Cardiac muscle cell (in vitro differentiated cells and primary cell): ENCODE data around the gene DHRSX. TPM values are rescaled to one million over a fixed set of nuclear protein-coding genes. Genes with fewer than 3 reads are reported as not detected.
"Not testable (repeated sequence)": the region's sequence is repeated elsewhere in the genome, so short reads cannot be mapped to it uniquely, and the experiment has no call there.

Experiments used
- DNase-seq, 2 donors: peaks; one replicate each; pipeline versions ENCODE4 v3.0.0 to v3.0.0-alpha.2; 2010 to 2017; ENCODE audit warnings: low read depth in 1 of 2, low spot score in 1 of 2
- H3K27ac ChIP-seq: fragments of 200-600 bp; sonication (generic); 2 replicates; pipeline ENCODE4 v1.5.1; 2016
- H3K27me3 ChIP-seq: fragments of 200-600 bp; sonication (generic); 2 replicates; pipeline ENCODE4 v1.6.0; 2016; ENCODE audit warnings: control low read depth
- H3K36me3 ChIP-seq: fragments of 200-600 bp; sonication (generic); 2 replicates; pipeline ENCODE4 v1.5.1; 2016; ENCODE audit warnings: control low read depth
- H3K4me1 ChIP-seq: fragments of 200-600 bp; sonication (generic); 2 replicates; pipeline ENCODE4 v1.8.1; 2017; ENCODE audit warnings: low read depth, mild to moderate bottlenecking, mixed run types
- H3K4me3 ChIP-seq: fragments of 200-600 bp; sonication (generic); 2 replicates; pipeline ENCODE4 v1.5.1; 2016; ENCODE audit warnings: mild to moderate bottlenecking
- H3K9me3 ChIP-seq: fragments of 200-600 bp; sonication (generic); 2 replicates; pipeline ENCODE4 v1.5.1; 2017; ENCODE audit warnings: low read depth, mild to moderate bottlenecking, control low read depth
- polyA plus RNA-seq: library from polyadenylated mRNA; unstranded; fragments of >200 nt; fragmentation: Nextera tagmentation; extraction: Ambion mirVana; gene quantifications from 2 replicates; pipeline ENCODE4 v1.2.1, GENCODE V29; 2016
- total RNA-seq: library from RNA; depleted of rRNA; stranded (reverse); fragments of >200 nt; gene quantifications from 2 replicates; pipeline ENCODE4 v1.2.3, GENCODE V29; 2016
- TF ChIP-seq, protein P1 (sequence below): IDR thresholded peaks from 2 replicates; pipeline ENCODE4 v1.5.1; 2012; ENCODE audit warnings: low read depth, mild to moderate bottlenecking, low read length

The DHRSX gene
- total and polyA plus RNA-seq, 2 experiments from 2014 or later: 20.4 to 33.4 TPM

DNA sequence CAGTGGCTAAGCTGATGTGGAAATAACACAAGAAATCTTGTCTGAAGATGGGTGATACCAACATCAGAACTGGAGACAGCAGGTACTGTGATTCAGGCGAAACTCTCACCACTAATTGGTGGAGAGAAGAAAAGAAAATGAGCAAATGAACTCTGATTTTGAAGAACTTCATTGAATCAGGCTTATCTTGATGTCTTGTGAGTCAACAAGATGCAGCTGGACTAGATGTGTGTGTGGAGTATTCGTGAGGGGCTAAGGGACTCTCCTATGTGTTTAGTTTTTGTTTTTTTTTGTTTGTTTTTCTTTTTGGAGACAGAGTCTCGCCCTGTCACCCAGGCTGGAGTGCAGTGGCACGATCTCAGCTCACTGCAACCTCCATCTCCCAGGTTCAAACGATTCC, 131.6 kb downstream of the DHRSX start:
- Histone ChIP-seq H3K27ac (no peak overlapping the region), H3K36me3 (no peaks in the 10 kb centered on the region), H3K4me3 (no peak overlapping the region), H3K4me1 (no peaks in the 10 kb centered on the region), H3K27me3 (no peaks in the 10 kb centered on the region), H3K9me3 (peaks cover 2% of the 10 kb centered on the region)
- DNase-seq: no peak
- TF ChIP-seq, protein P1, sequence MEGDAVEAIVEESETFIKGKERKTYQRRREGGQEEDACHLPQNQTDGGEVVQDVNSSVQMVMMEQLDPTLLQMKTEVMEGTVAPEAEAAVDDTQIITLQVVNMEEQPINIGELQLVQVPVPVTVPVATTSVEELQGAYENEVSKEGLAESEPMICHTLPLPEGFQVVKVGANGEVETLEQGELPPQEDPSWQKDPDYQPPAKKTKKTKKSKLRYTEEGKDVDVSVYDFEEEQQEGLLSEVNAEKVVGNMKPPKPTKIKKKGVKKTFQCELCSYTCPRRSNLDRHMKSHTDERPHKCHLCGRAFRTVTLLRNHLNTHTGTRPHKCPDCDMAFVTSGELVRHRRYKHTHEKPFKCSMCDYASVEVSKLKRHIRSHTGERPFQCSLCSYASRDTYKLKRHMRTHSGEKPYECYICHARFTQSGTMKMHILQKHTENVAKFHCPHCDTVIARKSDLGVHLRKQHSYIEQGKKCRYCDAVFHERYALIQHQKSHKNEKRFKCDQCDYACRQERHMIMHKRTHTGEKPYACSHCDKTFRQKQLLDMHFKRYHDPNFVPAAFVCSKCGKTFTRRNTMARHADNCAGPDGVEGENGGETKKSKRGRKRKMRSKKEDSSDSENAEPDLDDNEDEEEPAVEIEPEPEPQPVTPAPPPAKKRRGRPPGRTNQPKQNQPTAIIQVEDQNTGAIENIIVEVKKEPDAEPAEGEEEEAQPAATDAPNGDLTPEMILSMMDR: no peak

DNA sequence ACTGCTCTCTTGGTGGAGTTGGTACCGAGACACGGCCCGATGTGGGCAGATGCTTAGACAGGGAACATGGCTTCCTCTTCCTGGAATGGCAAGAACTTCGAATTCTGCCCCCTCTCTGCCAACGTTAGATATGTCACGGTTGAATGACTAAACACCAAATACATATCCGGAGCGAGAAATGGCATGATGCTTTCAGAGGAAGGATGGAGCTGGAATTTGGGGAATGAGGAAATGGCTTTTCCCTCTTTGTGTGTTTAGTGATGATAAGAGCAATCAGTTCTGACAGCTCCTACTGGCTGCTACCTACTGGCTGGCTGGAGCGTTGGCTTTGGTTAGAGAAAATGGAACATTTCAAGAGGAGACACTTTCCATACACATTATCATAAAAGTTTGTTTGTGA, 140.0 kb downstream of the DHRSX start:
- peak in 1 of 2 donors; percentile 71 for DNase-seq
- H3K4me3 ChIP-seq: no peak overlapping the region
- TF ChIP-seq, protein P1: peak; percentile 16
- H3K27me3 ChIP-seq: no peaks in the 10 kb centered on the region
- H3K4me1 ChIP-seq: no peaks in the 10 kb centered on the region
- no peaks in the 10 kb centered on the region for H3K36me3 ChIP-seq
- H3K9me3 ChIP-seq: peaks cover 2% of the 10 kb centered on the region
- no peak overlapping the region for H3K27ac ChIP-seq

- not testable (repeated sequence) for H3K36me3 ChIP-seq, H3K4me1 ChIP-seq, H3K27me3 ChIP-seq, H3K27ac ChIP-seq, H3K9me3 ChIP-seq, DNase-seq, H3K4me3 ChIP-seq
Observed at GRCh38 chrX:2359522-2359921, 141.3 kb downstream of the DHRSX start.

DNA sequence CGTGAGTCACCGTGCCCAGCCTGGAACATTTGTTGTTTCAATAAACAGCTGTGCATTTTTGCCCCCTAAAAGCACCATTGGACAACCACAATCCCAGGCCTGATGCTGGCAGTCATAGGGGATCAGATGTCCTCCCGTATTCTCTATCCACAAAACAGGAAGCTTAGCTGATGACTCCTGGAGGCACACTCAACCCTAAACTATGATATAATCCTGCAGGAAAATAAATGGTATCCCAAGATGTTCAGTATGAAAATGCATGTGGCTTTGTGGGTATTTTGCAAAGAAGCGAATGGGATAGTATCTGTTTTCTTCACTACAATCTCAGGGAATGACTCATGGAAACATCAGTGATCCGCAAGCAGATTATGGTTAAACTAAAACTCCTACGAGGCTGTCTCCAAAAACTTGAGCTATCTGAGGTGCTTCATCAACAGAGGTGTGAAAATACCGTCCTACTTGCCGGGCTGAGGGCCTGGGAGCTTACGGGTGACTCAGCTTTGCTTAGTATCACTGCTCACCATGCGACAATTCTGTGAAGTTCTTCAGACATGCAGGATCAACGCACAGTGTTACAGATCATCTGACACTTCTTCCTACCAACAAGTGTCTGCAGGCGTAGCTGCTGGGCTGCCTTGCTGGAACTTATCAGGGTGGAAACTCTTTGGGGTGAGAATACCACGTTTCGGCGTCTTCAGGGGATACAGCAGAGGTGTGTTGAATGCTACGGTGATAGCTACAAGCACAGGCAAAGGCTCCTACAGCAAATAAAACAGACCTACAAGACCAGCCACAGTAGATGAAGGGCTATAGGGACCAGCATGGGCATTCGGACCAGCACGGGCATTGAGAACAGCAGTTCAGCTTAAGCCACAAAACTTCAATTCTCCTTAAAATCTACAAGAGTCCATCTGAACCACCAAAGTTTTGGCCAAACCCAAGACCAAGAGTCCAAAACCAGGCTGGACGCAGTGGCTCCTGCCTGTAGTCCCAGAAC, 148.5 kb downstream of the DHRSX start:
- no peaks in the 10 kb centered on the region for H3K36me3 ChIP-seq
- peak in 1 of 2 donors; percentile 73 for DNase-seq
- peak overlapping the region; percentile 51 for H3K27ac ChIP-seq
- no peak overlapping the region for H3K4me3 ChIP-seq
- TF ChIP-seq, protein P1: no peak
- H3K4me1 ChIP-seq: peaks cover 5% of the 10 kb centered on the region
- no peaks in the 10 kb centered on the region for H3K27me3 ChIP-seq
- no peaks in the 10 kb centered on the region for H3K9me3 ChIP-seq

- no peak overlapping the region for H3K27ac ChIP-seq
- H3K9me3 ChIP-seq: no peaks in the 10 kb centered on the region
- TF ChIP-seq, protein P1: no peak
- H3K4me1 ChIP-seq: peaks cover 5% of the 10 kb centered on the region
- no peak overlapping the region for H3K4me3 ChIP-seq
- H3K27me3 ChIP-seq: no peaks in the 10 kb centered on the region
- no peaks in the 10 kb centered on the region for H3K36me3 ChIP-seq
- peak in 1 of 2 donors; percentile 59 for DNase-seq
Observed at GRCh38 chrX:2351321-2351720, 149.5 kb downstream of the DHRSX start.

- H3K4me3 ChIP-seq, DNase-seq, H3K27ac ChIP-seq: not testable (repeated sequence)
Observed at GRCh38 chrX:2350703-2351102, 150.1 kb downstream of the DHRSX start.

GRCh38 chrX:2350036-2350435, 150.7 kb downstream of the DHRSX start:
- H3K4me3 ChIP-seq: not testable (repeated sequence)

More at GRCh38 chrX:2350703-2351102, 150.1 kb downstream of the DHRSX start:
- not testable (repeated sequence) for H3K36me3 ChIP-seq, H3K9me3 ChIP-seq, H3K4me1 ChIP-seq, H3K27me3 ChIP-seq

More at GRCh38 chrX:2350036-2350435, 150.7 kb downstream of the DHRSX start:
- DNase-seq, H3K9me3 ChIP-seq, H3K4me1 ChIP-seq, H3K36me3 ChIP-seq, H3K27ac ChIP-seq, H3K27me3 ChIP-seq: not testable (repeated sequence)
